Measurements from ENCODE around the gene OR6J1.
"Not testable (repeated sequence)": the region's sequence is repeated elsewhere in the genome, so short reads cannot be mapped to it uniquely, and the experiment has no call there.

GRCh38 chr14:22587677-22588422 is 56.3 kb downstream of the OR6J1 start:
- TF ChIP-seq CTCF, POLR2A (IDR thresholded peaks at IDR 0.05): not testable (repeated sequence)

Data from lower leg skin (tissue), 3 donors.